M059J (cell line): ENCODE measurements around the gene TNFRSF19. TPM values are rescaled to one million over a fixed set of nuclear protein-coding genes. Genes with fewer than 3 reads are reported as not detected.

Experiments
- DNase-seq: peaks from one replicate; pipeline ENCODE4 v3.0.0-alpha.2; 2012; ENCODE audit warnings: low read depth
- total RNA-seq: library from RNA; depleted of rRNA; stranded (reverse); fragments of >200 nt; shearing (Covaris generic); gene quantifications from 2 replicates; pipeline ENCODE4 v1.2.3, GENCODE V29; 2014

Gene TNFRSF19
- total RNA-seq, 1 experiment from 2014 or later, result 54.8 TPM

DNA sequence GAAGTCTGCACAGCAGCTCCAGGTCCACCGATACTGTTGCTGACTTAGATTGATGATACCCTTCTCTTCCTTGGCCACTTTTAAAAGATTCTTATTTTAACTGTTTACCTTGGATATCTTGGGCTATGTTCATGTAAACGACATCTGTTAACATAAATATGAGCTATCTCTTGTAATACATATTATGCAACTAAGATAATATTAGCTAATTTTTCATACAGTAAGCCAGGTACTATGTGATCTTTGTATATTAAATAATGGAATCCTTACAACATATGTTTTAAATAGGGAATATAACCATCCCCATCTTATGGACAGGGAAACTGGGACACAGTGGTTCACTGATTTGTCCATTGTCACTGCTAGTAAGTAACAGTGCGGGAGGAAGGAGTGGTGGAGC is 37.9 kb downstream of the TNFRSF19 start:
- no peak for DNase-seq

DNA sequence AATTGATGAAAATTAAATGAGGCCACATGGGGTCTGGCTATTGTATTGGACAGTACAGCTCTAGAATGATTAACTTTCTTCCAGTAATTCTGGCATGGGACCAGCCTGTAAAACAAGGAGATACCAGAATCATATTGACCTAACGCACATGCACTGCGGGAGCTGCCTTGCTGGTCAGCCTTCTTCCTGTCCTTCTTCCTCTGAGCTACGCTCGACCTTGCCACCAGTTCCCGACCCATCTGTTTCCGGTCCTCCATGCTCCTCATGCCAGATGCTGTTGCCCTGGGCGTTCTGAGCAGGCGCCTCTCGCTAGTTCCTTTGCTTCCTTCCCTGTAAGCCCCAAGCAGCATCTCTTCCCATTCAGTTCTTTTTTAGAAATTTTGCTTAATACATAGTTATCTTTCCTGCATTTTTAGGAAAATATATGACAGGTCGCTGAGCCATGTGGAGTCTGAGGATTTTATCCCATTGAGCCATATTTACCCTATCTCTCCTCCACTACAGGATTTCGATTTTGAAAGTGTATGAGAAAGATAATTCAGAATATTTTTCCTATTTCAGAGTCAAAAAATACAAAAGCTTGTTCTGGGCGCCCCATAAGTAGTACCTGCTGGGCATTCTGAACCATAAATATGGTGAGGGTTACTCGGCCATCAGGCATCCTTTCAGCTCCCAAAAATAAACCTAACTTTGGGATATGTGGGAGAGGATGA is 38.6 kb downstream of the TNFRSF19 start:
- no peak for DNase-seq

DNA sequence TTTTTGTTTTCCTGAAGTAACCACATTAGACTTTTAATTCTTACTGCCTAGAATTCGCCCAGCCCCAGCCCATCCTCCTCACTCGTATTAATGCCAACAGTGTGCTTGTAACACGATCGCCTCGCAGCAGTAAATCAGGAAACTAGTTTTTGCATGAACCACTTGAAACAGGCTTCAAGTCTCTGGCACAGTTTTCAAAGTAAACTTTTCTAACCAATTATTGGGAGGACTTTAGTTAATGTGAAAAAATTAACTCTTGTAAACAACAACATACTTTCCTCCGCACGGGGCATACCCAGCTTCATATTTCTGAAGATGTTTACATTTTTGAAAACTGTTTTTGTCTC is 39.2 kb downstream of the TNFRSF19 start:
- peak; percentile 67 for DNase-seq

DNA sequence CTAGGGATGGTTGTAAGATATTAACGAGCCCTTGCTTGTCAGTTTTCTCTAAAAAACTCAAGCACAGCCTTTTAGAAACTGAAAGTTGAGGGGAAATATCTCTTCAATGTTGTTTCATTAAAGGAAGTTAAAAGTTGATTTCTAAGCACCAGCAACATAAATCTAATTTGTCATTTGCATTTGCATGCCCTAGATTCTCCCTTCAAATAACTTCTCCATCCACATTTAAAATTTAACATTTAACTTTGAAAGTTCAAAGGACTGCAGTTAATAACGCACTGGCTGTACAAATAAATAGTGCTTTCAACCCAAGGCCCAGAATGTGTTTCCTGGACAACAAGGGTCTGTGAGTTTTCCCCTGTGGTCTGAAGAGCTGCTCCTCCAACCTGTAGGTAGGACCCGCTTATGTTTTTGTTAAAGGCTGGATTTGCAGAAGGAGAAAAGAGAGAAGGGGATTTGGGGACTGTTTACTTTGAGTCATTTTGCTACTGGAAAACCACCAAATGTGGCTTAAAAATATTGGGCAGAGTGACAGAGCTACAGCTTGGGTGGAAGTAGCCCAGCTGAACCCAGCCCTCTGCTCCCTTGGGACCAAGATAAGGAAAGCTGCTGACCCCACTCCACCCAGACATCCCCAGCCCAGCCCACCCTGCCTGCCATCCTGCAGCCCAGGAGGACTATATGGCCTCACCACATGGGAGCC is 39.8 kb downstream of the TNFRSF19 start:
- DNase-seq, result peak; percentile 50

DNA sequence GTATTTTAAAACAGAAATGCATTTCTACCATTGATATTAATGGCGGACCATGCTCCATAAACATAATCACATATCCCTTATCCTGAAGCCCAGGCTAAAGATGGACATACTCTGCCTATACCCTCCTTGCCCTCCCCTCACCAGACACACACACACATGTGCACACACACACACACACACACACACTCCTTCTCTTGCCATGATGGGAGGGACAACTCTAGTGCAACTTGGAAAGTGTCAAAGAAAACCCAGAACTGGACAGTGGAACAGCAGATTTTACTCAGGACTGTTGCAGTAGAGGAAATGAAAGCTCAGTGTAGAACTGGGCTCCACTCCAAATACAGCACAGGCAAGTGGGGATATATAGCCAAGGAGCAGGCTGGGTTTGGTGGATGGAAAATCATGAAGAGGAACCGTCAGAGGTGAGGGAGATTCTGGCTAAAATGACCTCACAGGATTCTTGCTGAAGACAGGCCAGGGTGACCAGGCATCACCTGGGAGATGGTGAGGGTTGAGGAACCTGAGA is 40.8 kb downstream of the TNFRSF19 start:
- DNase-seq, result no peak

DNA sequence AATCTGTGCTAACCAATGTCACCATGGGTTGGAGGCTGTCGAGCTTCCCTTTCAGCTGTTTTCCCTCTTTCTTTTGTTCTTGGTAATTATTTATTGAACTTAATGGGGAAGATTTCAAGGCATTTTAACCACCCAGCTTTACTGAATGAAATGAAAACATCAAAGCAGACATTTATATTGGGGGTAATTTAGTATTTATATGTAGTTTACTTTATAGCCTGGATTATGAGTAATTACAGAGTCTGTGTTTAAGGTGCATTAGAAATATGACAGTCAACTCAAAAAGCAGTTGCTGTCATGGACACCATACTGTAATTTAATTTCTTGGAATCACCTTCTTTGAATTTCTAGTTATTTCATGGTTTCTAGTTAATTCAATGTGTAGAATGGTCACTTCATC is 42.0 kb downstream of the TNFRSF19 start:
- DNase-seq, result no peak

DNA sequence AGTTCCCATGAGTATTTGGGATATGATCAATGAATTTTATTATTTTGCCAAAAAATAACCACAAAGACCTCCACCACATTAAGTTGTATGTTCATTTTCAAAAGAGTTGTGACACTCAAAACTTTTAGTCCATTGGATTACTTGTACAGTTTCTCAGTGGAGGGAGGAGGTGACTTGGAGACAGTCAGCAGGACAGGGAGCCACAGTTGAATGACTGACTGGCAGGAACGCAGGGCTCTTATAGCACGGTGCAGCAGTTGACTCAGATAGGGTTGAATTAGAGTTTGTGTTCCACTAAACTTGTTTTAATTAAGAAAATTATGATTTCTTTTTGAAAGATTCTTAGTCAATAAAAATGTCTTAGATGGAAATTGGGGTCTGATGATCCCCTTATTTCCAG is 42.5 kb downstream of the TNFRSF19 start:
- DNase-seq, result no peak

DNA sequence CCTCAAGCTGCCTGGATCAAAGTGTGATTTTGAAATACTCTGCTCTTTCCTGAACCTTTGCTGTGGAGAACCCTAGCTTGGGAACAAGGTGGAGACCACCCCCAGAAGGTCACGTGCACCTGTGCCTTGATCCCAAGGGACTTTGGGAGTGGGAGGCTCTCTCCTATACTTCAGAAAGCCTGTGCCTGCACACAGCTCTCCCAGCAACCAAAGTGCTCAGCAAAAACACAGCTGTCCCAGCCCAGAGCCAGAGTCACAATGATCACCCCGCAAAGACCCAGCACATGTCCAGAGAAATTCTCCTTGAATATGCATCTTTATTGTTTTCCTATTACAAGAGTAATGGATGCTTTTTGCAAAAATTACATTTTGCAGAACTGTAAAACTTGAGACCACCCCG is 43.4 kb downstream of the TNFRSF19 start:
- no peak for DNase-seq

DNA sequence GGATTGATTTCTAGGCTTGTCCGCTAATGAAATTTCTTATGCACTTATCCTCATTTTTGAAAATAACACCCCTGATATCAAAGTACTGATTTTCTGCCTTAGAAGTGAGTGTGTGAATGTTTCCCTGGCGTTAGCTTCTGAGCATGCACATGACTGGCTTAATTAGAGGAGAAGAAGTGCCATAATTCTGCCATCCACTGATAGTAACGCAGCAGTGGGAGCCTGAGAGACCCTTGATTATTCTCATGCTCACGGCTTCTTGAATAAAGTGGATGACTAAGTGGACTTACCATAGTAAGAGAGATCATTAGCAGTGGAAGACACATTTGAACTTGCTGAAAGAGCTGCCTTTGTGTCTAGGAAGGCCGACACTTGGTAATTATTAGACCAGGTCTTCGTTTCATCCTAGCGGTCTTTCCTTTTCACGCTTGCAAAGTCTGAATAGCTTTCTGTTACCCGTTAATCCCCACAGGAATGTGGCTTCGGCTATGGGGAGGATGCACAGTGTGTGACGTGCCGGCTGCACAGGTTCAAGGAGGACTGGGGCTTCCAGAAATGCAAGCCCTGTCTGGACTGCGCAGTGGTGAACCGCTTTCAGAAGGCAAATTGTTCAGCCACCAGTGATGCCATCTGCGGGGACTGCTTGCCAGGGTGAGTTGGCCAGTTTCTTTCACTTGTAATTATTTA is 45.3 kb downstream of the TNFRSF19 start:
- no peak for DNase-seq

DNA sequence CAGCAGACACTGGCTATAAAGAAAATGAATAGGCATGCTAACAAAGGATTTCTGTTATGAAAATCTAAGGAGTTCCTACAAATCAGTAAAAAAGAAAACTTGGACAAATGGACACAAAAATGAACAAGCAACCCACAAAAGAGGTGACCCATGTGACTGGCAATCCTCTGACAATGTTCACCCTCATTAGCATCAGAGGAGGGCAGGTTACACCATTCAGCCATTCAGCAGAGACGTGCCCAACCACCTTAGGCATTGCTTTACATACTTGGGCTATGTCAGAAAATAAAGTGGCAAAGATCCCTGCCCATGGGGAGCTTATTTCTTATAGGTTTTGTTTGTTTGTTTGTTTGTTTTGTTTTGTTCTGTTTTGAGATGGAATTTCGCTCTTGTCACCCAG is 46.0 kb downstream of the TNFRSF19 start:
- no peak for DNase-seq

DNA sequence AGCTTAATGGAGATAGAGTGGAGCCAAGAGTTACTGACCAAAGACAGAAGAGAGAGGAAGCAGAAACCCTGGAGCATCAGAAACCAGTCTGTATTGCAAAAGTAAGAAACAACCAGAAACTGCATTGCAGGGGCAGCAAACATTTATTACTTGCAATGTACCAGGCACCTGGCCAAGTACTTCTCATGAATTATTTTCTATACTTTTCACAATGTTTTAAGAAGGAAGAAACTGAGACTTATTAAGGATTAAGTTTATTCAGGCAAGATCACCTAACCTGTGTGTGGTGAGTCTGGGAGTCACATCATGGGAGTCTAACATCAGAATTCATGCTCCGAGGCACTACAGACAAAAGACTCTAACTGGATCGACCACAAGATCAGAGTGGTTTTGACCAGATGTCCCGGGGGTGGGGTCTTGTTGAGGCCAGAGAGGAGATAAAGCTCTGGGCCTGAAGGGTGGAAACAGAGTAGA is 47.4 kb downstream of the TNFRSF19 start:
- peak; percentile 77 for DNase-seq

DNA sequence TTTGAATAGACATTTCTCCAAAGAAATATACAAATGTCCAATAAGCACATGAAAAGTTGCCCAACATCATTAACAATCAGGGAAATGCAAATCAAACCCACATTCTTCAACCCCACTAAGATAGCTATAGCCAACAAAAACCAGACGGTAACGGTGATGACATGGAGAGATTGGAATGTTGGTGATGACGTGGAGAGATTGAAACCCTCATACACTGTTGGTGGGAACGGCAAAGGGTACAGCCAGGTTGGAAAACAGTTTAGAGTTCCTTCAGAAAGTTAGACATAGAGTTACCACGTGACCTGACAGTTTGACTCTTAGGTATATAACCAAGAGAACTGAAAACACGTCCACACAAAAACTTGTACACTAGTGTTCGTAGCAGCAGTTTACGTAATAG is 48.1 kb downstream of the TNFRSF19 start:
- DNase-seq, result peak; percentile 96

DNA sequence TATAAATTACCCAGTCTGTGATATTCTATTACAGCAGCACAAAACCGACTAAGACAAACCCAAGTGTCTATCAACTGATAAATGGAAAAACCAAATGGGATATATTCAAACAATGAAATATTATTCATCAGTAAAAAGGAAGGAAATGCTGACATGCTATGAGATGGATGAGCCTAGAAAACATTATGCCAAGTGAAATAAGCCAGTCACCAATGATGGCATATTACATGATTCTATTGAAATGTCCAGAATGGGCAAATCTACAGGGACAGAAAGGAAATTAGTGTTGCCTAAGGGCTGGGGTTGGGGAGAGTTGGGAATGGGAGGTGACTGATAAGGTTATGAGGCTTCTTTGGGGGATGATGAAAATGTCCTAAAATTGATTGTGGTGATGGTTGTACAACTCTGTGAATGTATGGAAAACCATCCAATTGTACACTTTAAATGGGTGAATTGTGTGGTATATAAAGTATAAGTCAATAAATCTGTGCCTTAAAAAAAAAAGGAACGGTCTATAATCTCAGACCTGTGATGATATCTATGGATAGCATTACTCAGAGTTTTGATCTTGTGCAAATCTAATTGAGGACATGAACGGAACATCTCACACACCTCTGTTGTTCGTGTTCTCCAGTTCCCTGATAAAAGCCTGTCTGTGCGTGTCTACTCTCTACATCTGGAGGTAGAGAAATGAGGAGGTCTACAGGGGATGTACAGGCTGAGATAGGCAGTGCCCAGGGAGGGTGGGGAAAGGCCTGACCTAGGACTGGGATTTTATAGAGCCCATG is 49.0 kb downstream of the TNFRSF19 start:
- DNase-seq, result no peak

DNA sequence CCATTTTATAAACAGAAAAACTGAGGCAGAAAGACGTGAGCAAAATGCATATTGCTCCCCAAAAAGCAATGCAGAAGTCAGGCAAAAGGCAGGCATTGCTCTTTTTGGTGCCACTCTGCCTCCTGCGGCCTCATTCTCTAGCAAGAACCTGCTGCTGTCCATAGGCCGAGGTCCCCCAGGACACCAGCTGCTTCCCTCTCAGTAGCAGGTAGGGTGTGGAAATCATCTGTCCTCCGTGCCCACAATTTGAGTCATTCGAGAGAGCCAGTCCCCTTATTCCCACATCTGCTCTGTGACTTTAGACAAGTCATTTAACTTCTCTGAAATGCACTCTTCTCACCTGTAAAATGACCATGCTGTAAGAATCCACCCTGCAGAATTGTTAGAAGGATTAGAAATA is 50.0 kb downstream of the TNFRSF19 start:
- no peak for DNase-seq

DNA sequence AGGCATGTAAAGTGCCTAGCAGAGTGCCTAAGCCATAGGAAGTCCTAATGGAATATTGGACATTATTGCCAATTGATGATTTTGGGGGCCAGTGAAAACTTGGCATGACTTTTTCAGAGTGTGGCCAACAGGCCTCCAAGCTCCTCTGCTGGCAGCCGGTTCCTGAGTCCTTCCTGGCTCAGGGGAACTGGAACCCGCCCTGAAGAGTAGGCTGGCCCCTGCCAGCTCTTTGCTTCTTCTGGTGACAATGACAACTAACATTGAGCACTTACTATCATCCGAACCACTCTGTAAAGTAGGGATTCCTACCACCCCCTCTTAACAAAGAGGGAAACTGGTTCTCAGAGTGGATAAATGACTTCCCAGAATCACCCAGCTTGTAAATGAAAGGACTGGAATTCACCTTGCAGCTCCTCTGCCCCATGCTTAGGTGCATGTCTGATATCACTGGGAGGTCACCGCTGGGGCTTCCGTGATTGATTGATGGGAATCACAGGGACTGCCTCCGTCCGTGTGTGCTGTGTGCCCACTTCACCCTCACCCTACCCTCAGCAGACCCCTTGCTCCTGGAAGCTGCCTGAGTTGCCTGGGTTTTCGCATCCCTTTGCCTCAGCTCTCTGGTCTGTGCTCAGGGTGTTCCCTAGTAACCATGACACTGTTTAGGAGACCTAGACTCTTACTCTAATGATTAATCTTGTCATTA is 50.6 kb downstream of the TNFRSF19 start:
- no peak for DNase-seq

DNA sequence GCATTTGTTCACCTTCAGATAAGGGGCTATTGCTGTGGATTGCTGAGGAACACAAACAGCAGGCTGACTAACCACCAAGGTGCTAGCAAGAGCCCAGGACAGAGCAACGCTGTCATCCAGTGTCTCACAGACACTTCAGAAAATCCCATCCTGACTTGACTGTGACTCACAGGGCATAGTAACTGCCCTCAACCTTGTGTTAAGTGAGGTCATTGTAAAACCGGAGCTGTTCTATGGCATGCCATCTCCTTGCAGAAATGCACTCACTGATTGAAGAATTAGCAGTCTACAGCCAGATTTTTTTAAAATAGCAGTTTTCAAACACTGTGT is 51.1 kb downstream of the TNFRSF19 start:
- peak; percentile 93 for DNase-seq

DNA sequence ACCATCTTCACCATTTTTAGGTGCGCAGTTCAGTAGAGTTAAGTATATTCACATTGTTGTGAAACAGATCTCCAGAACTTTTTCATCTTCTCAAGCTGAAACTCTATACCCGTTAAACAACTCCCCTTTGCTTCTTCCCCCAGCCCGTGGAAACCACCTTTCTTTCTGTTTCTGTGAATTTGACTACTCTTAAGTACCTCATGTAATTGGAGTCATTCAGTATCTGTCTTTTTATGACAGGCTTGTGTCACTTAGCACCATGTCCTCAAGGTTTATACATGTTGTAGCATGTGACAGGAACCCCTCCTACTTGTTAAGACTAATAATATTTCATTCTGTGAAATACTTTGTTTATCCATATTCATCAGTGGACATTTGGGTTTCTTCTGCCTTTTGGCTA is 52.8 kb downstream of the TNFRSF19 start:
- no peak for DNase-seq

DNA sequence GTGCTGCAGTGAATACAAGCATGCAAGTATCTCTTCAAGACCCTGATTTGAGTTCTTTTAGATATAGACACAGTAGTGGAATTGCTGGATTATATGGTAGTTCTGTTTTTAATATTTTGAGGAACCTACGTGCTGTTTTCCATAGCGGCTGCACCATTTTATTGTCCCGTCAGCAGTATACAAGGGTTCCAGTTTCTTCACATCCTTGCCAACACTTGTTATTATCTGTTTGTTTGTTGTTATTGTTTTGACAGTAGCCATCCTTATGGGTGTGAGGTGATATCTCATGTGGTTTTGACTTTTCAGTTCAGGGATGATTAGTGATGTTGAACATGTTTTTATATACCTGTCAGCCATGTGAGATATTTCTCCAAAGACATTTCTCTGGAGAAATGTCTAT is 53.2 kb downstream of the TNFRSF19 start:
- DNase-seq, result no peak

DNA sequence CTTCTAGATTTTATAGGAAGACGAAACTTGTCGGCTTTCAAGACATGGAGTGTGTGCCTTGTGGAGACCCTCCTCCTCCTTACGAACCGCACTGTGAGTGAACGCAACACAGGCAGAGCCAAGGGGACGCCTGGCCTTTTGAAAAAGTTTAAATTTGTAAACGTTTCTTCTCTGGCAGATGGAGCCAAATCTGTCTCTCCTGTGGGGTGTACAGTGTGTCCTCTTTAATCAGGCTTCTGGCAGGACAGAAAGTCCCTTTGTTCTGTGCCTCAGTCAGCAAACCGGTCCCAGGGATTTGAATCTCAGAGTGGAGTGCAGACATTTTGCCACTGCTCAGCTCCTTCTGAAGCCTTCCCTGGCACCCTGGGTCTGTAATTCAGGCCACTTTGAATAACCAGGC is 56.5 kb downstream of the TNFRSF19 start:
- no peak for DNase-seq

DNA sequence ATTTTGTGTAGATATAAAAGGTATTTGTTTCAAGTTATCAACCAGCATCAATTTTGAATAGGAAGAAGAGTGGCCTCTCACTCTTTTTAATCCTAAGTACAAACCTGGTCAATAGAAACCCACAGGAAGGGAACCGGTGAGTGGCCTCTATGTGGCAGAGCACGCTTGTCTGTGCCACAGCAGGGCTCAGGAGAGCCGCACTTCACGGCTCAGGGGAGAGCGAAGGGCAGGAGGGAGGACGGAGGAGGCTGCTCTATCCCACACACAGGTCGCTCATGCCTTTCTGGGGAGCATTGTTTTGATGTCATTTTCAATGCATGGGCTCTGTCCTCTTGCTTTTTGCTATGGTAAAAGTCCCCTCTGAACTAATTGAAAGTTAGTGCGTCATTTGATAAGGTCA is 57.2 kb downstream of the TNFRSF19 start:
- no peak for DNase-seq

DNA sequence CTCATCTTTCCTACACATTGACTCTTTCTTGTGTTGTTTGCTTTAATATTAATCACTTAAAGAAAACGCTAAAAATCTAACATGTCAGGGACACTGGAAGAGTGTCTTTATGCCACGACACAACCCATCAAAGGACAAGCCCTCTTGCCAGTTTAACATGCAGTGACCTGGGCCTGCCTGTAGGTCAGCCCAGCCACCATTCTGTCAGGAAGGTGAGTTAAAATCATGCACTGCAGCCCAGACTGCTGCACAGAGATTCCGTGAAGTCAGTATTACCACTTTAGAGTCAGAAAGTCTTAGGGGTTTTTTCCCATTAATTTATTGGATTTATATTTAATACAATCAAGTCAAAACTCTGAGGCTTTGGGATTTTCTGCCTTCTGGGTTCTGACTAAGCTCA is 58.0 kb downstream of the TNFRSF19 start:
- no peak for DNase-seq
